Uterus (tissue), 4 donors: Measurements from ENCODE around the gene PCIF1. TPM values are rescaled to one million over a fixed set of nuclear protein-coding genes. Genes with fewer than 3 reads are reported as not detected.

Source experiments
- DNase-seq, 2 donors: peaks; one replicate each; pipeline ENCODE4 v3.0.0-alpha.2; 2019 to 2020
- H3K27ac ChIP-seq, 2 donors: fragments of 200-600 bp; sonication (generic); 1 replicate in 1 of 2; 2 replicates in 1 of 2; pipeline ENCODE4 v1.5.1; 2016 to 2018
- H3K27me3 ChIP-seq, 2 donors: fragments of 200-600 bp; sonication (generic); one replicate each; pipeline ENCODE4 v1.5.1; 2018 to 2019; ENCODE audit warnings: control low read depth in 1 of 2
- H3K36me3 ChIP-seq, 2 donors: fragments of 200-600 bp; sonication (generic); one replicate each; pipeline ENCODE4 v1.5.1; 2019; ENCODE audit warnings: control low read depth in 1 of 2
- H3K4me1 ChIP-seq, 2 donors: fragments of 200-600 bp; sonication (generic); one replicate each; pipeline ENCODE4 v1.5.1; 2018 to 2019; ENCODE audit warnings: control low read depth in 1 of 2
- H3K4me3 ChIP-seq, 2 donors: fragments of 200-600 bp; sonication (generic); 1 replicate in 1 of 2; 2 replicates in 1 of 2; pipeline ENCODE4 v1.5.1; 2018 to 2019; ENCODE audit warnings: mild to moderate bottlenecking in 1 of 2
- H3K9me3 ChIP-seq, 2 donors: fragments of 200-600 bp; sonication (generic); one replicate each; pipeline ENCODE4 v1.5.1; 2019; ENCODE audit warnings: control low read depth in 1 of 2
- POLR2A ChIP-seq, 2 donors: fragments of 450-650 bp; IDR thresholded peaks; one replicate each; pipeline ENCODE4 v1.6.1; 2016; ENCODE audit warnings: antibody characterized with exemption in 2 of 2, mild to moderate bottlenecking in 1 of 2, moderate library complexity in 1 of 2
- intact Hi-C: fragments of 100-400 bp; cut with DNase I; formaldehyde crosslinking; loops from one replicate; pipeline ENCODE4 v1.15.1; 2023; ENCODE audit warnings: low total_unique reads
- total RNA-seq, 4 donors: library from RNA; depleted of rRNA in 3 of 4; stranded (reverse); fragments of >200 nt in 3 of 4; gene quantifications; one replicate each; pipeline versions ENCODE4 v1.1.0 to v1.2.4, GENCODE V29; 2014 to 2023
- TF ChIP-seq, protein P1 (sequence below), 4 experiments: fragments of 200-600 bp in 2 of 4; fragments of 450-650 bp in 2 of 4; sonication (generic) in 2 of 4; IDR thresholded peaks; one replicate each; pipeline ENCODE4 v1.5.1; 2016 to 2019; ENCODE audit warnings: antibody characterized with exemption in 4 of 4, mild to moderate bottlenecking in 2 of 4, moderate library complexity in 1 of 4
- donor health status: DM: yes; HTN: yes; CAD: no.

PCIF1 gene
- total RNA-seq, 4 donors from 2014 or later, result 11.0 to 71.0 (median 40.0) TPM

DNA sequence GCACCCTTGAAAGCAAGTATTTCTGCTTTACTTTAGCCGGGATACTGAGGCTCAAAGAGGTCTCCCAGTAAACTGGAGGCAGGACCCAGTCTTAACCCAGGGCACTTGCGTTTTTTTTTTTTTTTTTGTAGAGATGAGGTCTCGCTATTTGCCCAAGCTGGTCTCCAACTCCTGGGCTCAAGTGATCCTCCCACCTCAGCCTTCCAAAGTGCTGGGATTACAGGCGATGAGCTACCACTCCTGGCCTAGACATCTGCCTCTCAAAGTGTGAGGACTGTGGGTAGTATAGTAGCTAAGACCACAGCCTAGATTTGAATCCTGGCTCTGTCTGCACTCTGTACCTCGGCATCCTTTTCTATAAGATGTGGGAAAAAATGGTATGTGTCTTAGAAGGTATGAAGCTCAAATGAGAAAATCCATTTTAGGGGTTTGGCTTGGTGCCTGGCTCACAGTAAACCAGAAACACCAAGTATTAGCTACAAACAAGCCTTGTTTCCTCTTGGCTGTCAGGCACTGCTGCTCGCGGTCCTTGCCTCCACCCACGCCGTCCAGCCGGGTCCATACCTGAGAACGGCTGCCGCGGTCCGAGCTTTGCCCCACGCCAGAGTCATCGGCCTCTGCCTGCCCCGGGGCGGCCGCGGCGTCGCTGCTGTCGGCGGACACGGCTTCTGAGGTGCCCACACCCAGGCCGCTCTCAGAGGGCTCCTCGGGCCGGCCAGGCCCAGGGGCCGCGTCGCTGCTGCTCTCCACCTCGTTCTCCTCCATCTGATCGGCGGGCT is 36.4 kb downstream of the PCIF1 start:
- Histone ChIP-seq H3K27ac (peak overlapping the region; percentile 97 to 99), H3K4me1 (peaks cover 0 to 11% of the 10 kb centered on the region in 2 donors), H3K27me3 (no peaks in the 10 kb centered on the region), H3K36me3 (no peaks in the 10 kb centered on the region), H3K9me3 (no peaks in the 10 kb centered on the region), H3K4me3 (peak overlapping the region; percentile 59 to 93)
- peak in 1 of 2 donors; percentile 34 for DNase-seq
- intact Hi-C loops, result no loop called here
- TF ChIP-seq, protein P1, sequence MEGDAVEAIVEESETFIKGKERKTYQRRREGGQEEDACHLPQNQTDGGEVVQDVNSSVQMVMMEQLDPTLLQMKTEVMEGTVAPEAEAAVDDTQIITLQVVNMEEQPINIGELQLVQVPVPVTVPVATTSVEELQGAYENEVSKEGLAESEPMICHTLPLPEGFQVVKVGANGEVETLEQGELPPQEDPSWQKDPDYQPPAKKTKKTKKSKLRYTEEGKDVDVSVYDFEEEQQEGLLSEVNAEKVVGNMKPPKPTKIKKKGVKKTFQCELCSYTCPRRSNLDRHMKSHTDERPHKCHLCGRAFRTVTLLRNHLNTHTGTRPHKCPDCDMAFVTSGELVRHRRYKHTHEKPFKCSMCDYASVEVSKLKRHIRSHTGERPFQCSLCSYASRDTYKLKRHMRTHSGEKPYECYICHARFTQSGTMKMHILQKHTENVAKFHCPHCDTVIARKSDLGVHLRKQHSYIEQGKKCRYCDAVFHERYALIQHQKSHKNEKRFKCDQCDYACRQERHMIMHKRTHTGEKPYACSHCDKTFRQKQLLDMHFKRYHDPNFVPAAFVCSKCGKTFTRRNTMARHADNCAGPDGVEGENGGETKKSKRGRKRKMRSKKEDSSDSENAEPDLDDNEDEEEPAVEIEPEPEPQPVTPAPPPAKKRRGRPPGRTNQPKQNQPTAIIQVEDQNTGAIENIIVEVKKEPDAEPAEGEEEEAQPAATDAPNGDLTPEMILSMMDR (IDR thresholded peaks at IDR 0.05), result no peak
- TF ChIP-seq POLR2A (IDR thresholded peaks at IDR 0.05), result no peak

DNA sequence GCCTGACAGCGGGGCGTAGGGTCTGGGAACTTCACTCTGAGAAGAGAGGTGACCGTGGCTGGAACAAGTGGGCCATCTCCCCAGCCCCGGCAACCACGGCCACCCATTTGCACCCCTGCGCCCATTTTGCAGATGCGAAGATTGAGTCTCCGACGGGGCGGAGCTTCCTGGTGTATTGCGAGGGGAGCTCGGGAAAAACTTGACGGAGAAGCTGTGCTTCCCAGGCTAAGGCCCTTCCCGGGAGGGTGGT is 36.9 kb downstream of the PCIF1 start:
- no peak for TF ChIP-seq POLR2A (IDR thresholded peaks at IDR 0.05)
- TF ChIP-seq, protein P1 (IDR thresholded peaks at IDR 0.05), result no peak
- DNase-seq, result no peak
- no peaks in the 10 kb centered on the region for H3K27me3 ChIP-seq
- H3K36me3 ChIP-seq, result no peaks in the 10 kb centered on the region
- H3K27ac ChIP-seq, result peak overlapping the region; percentile 97 to 99
- peak overlapping the region; percentile 59 to 93 for H3K4me3 ChIP-seq
- H3K9me3 ChIP-seq, result no peaks in the 10 kb centered on the region
- intact Hi-C loops, result no loop called here
- peaks cover 0 to 11% of the 10 kb centered on the region in 2 donors for H3K4me1 ChIP-seq

DNA sequence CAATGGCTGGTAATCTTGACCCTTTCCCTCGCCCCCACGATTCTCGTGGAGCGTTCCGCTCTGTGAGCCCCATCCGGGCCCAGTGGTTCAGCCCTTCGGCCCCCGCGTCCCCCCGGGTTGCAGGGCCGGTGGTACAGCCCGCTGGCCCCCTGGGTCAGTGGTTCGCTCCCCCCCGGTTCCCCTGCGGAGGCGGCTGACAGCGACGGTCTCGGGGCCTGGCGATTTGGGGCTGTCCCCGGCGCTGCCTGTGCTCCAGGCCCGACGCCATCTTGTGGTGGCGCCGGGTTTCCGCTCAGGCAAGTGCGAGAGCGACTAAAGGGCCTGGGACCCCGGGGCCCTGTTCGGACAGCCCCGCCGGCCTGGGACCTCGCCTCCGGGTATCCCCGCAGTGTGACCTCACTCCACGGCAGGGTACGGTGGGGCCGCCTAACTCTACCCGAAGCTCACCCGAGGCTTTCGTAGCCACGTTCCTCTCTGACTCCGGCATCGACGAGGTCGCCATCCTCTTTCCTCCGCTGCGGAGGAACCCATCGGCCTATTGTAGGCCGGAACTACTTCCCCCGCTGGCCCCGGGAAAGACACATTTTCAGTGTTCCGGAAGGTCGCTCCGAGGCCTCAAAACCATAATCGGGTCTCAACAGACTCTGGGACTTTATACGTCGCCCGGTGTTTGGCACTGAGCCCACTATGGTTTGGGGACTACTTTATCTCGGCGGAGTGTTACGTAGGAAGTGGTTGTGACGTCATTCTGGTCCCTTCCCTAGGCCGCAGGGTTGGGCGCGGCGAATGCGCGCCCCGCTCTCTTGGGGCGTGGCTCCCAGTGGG is 37.4 kb downstream of the PCIF1 start, which contains the start of gene ZNF335:
Gene ZNF335, minus strand, starts transcription at position 529 of the 825 bp plus-strand sequence. CDS start 793 bp downstream, outside the sequence.
- TF ChIP-seq POLR2A (IDR thresholded peaks at IDR 0.05), result peak; percentile 73 to 78
- TF ChIP-seq, protein P1 (IDR thresholded peaks at IDR 0.05), result peak; percentile 34 to 76 (median 51)
- H3K4me3 ChIP-seq, result peak within 1 kb of the TSS; percentile 59 to 93
- intact Hi-C loops, result no loop called here
- peaks cover 0 to 11% of the 10 kb centered on the region in 2 donors for H3K4me1 ChIP-seq
- H3K36me3 ChIP-seq, result no peaks in the 10 kb centered on the region
- H3K27me3 ChIP-seq, result no peaks in the 10 kb centered on the region
- H3K9me3 ChIP-seq, result no peaks in the 10 kb centered on the region
- peak; percentile 94 to 96 for DNase-seq
- H3K27ac ChIP-seq, result peak within 1 kb of the TSS; percentile 97 to 99

DNA sequence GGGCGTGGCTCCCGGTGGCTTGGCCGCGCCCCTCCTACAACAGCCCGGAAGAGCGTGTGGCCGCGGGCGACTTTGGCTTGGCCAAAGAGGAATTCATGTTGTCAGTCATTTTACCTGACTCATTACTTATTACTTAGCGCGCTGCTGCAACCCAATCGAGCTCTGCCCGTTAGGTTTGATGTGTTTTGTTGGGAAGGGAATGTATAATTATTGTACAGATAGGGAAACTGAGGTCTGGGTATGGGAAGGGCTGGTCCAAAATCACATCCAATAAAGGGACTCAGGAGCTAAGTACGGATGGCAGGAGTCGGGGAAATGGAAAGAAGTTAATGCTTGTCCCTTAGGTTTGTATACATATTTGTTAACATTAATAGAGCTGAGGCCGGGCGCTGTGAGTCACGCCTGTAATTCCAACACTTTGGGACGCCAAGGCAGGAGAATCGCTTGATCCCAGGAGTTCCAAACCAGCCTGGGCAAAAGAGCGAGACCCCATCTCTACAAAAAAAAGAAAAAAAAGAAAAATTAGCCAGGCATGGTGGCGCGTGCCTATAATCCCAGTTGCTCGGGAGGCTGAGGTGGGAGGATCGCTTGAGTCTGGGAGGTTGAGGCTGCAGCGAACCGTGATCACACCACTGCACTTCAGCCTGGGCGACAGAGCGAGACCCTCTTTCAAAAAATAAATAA is 38.2 kb downstream of the PCIF1 start:
- DNase-seq, result peak in 1 of 2 donors; percentile 34
- no peaks in the 10 kb centered on the region for H3K27me3 ChIP-seq
- H3K36me3 ChIP-seq, result no peaks in the 10 kb centered on the region
- peaks cover 0 to 11% of the 10 kb centered on the region in 2 donors for H3K4me1 ChIP-seq
- peak overlapping the region; percentile 97 to 99 for H3K27ac ChIP-seq
- TF ChIP-seq POLR2A (IDR thresholded peaks at IDR 0.05), result no peak
- TF ChIP-seq, protein P1 (IDR thresholded peaks at IDR 0.05), result no peak
- H3K4me3 ChIP-seq, result peak overlapping the region; percentile 59 to 93
- intact Hi-C loops, result no loop called here
- H3K9me3 ChIP-seq, result no peaks in the 10 kb centered on the region
